GM12878 (cell line): ENCODE data around the gene CRTC2. TPM values are rescaled to one million over a fixed set of nuclear protein-coding genes. Genes with fewer than 3 reads are reported as not detected.
A peak's percentile ranks its signal among the peaks of the same experiment; 100 is the strongest.

ENCODE experiments used
- ASH2L ChIP-seq: fragments of 300-600, 200-600 bp; sonication (generic); IDR thresholded peaks from 2 replicates; pipeline ENCODE4 v1.6.1; 2017; ENCODE audit warnings: low read depth, mild to moderate bottlenecking, borderline replicate concordance
- SUZ12 ChIP-seq: fragments of 200-600 bp; sonication (generic); IDR thresholded peaks from one replicate; pipeline ENCODE4 v1.6.1; 2018; ENCODE audit warnings: antibody characterized with exemption, mild to moderate bottlenecking; ENCODE audit not compliant: unreplicated experiment
- TCF7 ChIP-seq: IDR thresholded peaks from 2 replicates; pipeline ENCODE4 v1.6.1; 2014; ENCODE audit warnings: antibody characterized with exemption, borderline replicate concordance
- polyA plus RNA-seq, 11 experiments: library from polyadenylated mRNA; depleted of rRNA in 4 of 11; unstranded in 6 of 11; stranded (reverse) in 5 of 11; fragments of >200 nt; fragmentation: Nextera tagmentation in 4 of 11; fragmentation: Illumina TruSeq in 1 of 11; extraction: Ambion mirVana in 4 of 11; extraction: Trizol in 1 of 11; gene quantifications; 1 replicate in 1 of 11; 2 replicates in 10 of 11; pipeline versions ENCODE4 v1.2.1 to v1.2.3, GENCODE V29; 2011 to 2016; ENCODE audit warnings: inconsistent platforms in 2 of 11, missing spikeins in 2 of 11, low read depth in 1 of 11
- total RNA-seq, 4 experiments: library from RNA; depleted of rRNA in 3 of 4; stranded (reverse); fragments of >200 nt in 3 of 4; fragmentation: Illumina TruSeq in 1 of 4; extraction: Trizol in 1 of 4; gene quantifications; 2 replicates each; pipeline versions ENCODE4 v1.2.1 to v1.2.3, GENCODE V29; 2013 to 2021
- TF ChIP-seq, protein P1 (sequence below): fragments of 450-650 bp; conservative IDR thresholded peaks from 2 replicates; pipeline ENCODE4 v1.6.1; 2017; ENCODE audit warnings: mild to moderate bottlenecking, moderate library complexity
- TF ChIP-seq, protein P2 (sequence below): fragments of 150-350 bp; IDR thresholded peaks from 2 replicates; pipeline ENCODE4 v1.6.1; 2016; ENCODE audit warnings: low read depth, low read length

Gene CRTC2
- total and polyA plus RNA-seq, 10 of the 15 experiments (the other 5 are each of a cell fraction or from before 2014, with no cell fraction given) = 5.1 to 57.9 (median 32.7) TPM

DNA sequence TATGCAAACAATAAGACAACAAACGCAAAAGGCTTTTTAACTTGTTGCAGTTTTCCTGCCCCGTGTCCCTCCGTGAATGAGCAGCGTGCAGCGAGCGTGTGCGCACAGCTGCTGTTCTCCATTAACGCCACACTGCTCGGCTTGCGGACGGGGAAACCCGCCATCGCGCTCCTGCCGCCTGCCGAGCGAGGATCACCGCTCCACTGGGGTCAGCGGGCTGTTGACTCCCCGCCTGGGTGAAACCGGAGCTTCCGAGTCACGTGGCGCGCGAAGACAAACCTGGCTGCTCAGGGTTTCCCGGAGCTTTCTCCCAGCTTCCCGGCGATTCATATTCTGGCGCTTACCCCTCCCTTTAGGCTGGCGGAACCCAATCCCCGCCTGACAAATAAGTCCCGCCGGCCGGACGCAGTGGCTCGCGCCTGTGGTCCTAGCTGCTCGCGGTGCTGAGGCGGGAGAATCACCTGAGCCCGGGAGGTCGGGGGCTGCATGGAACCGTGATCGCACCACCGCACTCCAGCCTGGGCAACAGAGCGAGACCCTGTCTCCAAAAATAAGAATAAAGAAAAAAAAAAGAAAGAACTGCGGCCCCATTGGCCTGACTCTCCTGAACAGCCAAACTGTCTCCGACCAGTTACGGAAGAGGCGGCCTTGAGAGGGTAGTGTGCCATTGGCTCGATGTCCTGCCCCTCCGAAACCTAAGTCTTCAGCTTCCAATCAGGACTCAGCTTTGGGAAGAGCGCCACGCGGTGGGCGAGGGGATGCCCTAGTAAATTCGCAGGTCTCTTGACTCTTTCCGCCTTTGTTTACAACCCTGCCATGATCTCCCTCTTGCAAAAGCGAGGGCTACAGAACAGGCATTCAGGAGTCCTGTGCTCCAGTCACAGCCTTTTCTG, 8.9 kb upstream of the CRTC2 start, which contains the start of gene CREB3L4 (continued):
- TF ChIP-seq, protein P1, sequence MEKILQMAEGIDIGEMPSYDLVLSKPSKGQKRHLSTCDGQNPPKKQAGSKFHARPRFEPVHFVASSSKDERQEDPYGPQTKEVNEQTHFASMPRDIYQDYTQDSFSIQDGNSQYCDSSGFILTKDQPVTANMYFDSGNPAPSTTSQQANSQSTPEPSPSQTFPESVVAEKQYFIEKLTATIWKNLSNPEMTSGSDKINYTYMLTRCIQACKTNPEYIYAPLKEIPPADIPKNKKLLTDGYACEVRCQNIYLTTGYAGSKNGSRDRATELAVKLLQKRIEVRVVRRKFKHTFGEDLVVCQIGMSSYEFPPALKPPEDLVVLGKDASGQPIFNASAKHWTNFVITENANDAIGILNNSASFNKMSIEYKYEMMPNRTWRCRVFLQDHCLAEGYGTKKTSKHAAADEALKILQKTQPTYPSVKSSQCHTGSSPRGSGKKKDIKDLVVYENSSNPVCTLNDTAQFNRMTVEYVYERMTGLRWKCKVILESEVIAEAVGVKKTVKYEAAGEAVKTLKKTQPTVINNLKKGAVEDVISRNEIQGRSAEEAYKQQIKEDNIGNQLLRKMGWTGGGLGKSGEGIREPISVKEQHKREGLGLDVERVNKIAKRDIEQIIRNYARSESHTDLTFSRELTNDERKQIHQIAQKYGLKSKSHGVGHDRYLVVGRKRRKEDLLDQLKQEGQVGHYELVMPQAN = peak; percentile 95
- TF ChIP-seq SUZ12 (no peak), ASH2L (peak; percentile 69; the same call in 1 of the 2 replicates), TCF7 (no peak)
- TF ChIP-seq, protein P2, sequence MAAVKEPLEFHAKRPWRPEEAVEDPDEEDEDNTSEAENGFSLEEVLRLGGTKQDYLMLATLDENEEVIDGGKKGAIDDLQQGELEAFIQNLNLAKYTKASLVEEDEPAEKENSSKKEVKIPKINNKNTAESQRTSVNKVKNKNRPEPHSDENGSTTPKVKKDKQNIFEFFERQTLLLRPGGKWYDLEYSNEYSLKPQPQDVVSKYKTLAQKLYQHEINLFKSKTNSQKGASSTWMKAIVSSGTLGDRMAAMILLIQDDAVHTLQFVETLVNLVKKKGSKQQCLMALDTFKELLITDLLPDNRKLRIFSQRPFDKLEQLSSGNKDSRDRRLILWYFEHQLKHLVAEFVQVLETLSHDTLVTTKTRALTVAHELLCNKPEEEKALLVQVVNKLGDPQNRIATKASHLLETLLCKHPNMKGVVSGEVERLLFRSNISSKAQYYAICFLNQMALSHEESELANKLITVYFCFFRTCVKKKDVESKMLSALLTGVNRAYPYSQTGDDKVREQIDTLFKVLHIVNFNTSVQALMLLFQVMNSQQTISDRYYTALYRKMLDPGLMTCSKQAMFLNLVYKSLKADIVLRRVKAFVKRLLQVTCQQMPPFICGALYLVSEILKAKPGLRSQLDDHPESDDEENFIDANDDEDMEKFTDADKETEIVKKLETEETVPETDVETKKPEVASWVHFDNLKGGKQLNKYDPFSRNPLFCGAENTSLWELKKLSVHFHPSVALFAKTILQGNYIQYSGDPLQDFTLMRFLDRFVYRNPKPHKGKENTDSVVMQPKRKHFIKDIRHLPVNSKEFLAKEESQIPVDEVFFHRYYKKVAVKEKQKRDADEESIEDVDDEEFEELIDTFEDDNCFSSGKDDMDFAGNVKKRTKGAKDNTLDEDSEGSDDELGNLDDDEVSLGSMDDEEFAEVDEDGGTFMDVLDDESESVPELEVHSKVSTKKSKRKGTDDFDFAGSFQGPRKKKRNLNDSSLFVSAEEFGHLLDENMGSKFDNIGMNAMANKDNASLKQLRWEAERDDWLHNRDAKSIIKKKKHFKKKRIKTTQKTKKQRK = 0 out of 2 replicates have a peak, but pooled peaks have one; percentile 20
